Hematopoietic multipotent progenitor cell treated with erythropoietin and hydrocortisone succinate and interleukin-3 and kit ligand, for 6 days (in vitro differentiated cells): ENCODE results near the gene NOSTRIN.
"Not testable (repeated sequence)": the region's sequence is repeated elsewhere in the genome, so short reads cannot be mapped to it uniquely, and the experiment has no call there.

ENCODE experiments used
- DNase-seq: peaks from one replicate; pipeline ENCODE4 v3.0.0-alpha.2; 2015

NOSTRIN gene

GRCh38 chr2:168790226-168790902 lies 12.1 kb upstream of the NOSTRIN start:
- DNase-seq: no peak

- not testable (repeated sequence) for DNase-seq
Measured at GRCh38 chr2:168791140-168791539, 11.3 kb upstream of the NOSTRIN start.

DNA sequence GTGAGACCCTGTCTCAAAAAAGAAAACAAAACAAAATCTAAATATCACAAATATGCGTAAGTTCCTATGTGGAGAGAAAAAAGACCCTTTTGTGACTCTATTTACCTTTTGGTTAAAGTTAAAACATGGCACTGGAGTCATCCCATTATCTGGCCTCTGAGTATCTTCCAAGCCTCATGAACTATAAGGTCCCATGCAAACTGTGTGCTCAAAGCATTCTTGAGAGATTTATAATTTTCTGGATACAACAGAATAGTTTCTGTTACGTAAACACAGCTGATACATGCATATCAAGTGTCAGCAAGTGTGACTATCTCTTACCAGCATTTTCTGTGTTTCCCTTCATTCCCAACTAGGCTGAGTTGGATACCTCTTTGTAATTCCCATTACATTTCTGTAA lies 8.8 kb upstream of the NOSTRIN start:
- no peak for DNase-seq

DNA sequence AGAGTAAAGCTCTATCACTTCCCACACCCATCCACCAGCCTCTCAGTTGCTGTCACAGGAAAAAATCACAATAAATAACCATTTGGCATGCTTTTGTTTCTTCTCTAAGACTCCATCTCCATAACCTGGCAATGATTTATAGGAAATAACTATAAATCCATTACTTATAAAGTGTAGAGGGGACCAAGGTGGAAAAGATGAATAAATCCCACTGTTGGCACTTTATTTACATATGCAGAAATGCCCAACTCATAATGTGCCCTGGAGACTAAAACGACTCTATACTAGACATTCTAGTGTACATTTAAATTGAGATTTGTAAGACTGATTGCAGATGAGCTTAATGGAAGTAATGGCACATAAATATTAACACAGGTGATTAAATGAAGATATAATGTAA lies 7.5 kb upstream of the NOSTRIN start:
- no peak for DNase-seq

GRCh38 chr2:168796090-168796577 lies 6.3 kb upstream of the NOSTRIN start:
- DNase-seq: no peak

DNA sequence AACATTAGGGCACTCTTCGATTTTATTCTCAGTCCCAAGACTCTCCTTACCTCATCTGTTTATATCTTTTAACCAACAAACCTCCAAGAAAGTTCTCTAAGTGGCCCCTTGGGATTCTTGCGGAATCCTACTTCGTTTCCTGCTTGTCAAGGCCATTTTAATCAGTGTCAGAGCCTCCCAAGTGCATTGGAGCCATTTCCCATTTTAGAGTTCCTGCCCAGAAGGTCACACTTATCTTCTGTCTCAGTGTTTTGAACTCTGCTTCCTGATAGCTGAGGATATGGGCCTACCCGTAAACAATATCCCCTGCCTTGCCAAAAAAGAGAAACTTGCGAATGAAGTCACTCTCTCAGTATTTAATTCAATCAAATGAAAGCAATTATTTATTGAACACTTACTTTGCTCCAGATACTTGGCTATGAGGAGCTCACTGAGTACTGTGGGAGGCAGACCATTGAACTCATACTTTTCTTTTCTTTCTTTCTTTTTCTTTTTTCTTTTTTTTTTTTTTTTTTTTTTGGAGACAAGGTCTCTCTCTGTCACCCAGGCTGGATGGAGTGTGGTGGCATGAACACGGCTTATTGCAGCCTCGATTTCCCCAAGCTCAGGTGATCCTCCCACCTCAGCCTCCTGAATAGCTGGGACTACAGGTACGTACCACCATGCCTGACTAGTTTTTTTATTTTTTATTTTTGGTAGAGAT lies 5.7 kb upstream of the NOSTRIN start:
- no peak for DNase-seq

DNA sequence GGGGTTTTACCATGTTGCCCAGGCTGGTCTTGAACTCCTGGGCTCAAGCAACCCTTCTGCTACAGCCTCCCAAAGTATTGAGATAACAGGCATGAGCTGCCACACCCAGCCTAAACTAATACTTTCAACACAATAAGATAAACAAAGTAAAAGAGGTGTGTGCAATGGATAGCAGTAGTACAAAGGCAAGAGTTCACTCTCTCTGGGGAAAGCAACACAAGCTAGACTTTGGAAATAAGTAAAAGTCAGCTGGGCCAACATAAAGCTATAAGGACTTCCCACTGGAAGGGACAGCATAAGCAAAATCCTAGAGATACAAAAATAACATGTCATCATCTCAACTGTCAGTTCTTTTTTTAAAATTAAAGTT lies 5.2 kb upstream of the NOSTRIN start:
- peak; percentile 52 for DNase-seq

GRCh38 chr2:168798076-168798887 lies 4.2 kb upstream of the NOSTRIN start:
- no peak for DNase-seq

- no peak for DNase-seq
Measured at GRCh38 chr2:168798888-168799410, 3.5 kb upstream of the NOSTRIN start.

DNA sequence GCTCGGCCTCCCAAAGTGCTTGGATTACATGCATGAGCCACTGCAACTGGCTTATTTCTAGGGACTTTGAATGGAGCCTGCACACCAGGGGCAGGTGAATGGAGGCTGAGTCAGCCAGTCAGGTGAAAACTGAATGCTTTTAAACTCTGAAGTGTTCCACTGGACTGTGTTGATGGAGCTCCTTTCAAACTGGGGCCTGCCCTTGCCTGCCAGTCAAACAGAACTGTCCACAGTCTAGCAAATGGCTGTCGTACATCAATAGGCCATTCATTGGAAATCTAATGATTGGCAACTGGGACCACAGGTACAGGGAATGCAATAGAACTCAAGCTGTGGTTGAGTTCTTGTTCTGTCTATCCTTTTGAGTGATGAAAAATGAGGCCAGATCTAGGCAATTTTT lies 966 bp upstream of the NOSTRIN start:
- DNase-seq: no peak

DNA sequence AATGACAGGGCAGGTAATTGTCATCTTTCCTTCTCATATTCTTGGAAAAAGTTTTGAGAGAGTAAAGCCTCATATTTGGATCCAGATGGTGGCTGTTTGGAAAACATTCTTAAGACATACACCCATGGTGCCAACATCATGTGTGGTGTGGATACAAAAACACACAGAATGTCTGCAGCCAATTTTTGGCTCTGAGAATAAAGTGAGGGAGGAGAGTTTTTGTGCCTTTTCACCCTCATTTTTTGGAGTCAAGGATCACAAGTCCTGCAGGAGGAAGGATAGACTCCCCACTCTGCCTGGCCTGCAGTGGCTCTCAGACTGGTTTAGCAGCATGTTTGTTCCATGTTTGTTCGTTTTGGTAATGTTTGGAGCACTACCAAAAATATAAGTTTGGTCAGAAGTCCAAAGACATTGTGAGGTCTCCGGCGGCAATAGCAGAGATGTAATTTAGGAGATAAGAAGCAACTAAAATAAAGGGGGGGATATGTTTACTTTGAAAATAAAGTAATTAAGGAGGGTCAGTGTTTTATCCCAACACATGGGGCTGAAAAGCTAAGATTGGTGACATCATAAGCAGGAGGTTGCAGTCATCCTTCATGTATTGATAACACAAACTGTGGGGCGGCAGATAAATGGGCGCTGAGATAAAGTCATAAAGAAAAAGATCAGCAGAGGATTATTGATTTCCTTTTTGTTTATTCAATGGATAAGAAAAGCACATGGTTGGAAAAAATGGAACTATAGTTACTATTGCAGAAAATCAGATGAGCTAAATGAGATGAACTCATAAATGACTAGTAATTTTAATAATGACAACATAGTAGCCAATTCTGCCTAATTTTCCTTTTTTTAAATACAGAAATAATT lies 655 bp downstream of the NOSTRIN start:
- no peak for DNase-seq

- DNase-seq: no peak
Measured at GRCh38 chr2:168804214-168804613, 1.8 kb downstream of the NOSTRIN start.

DNA sequence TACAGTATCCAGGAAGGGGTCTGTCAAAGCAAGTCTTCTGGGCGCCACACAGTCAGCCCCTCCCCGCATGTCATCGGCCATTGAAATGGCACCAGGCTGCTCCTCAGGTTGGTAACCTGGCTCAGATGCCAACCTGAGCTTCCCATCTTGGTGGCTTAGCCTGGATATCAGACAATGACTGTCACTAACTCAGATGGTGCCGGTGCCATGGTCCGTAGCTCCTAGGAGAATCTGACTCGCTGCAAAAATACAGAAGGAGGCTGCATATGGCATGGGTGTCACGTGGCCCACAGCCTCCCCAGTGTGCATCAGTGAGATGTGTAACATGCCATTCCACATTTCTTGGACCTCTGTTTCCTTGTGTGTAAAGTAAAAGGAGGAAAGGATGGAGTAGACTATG lies 3.2 kb downstream of the NOSTRIN start:
- no peak for DNase-seq

DNA sequence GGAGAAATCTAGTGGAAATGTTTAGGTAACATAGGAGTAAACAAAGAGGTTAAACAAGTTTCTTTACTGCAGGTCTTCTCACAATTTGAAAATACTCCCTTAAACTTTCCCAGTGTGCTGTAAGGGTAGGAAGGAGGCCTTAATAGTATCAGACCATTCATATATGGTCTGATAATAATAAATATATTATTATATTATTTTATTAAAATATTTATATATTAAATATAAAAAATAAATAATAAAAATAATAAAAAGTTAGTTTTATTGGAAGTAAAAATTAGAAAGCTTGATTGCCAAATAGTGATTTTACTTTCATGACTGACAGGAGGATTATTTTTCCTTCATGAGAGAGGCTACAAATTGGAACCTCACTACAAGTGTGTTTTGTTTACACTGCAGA lies 7.1 kb downstream of the NOSTRIN start:
- no peak for DNase-seq

- no peak for DNase-seq
Measured at GRCh38 chr2:168810235-168810634, 7.8 kb downstream of the NOSTRIN start.

DNA sequence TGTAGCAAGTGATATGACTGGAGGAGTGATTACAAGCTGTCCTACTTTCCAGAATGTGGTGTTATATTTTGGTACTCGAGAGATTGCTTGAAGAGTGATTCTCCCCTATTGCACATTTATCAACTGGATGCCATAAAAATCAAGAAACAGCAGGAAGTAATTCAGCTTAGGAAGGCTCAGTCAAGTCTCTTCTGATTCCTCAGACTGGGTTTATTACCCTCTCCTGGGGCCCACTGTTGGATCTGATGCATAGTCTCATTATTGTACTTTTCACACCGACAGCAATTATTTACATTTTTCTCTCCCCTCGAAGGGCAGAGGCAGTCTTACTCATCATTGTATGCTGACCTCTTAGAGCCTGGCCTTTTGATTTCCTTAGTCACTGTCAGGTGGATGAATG lies 9.3 kb downstream of the NOSTRIN start:
- no peak for DNase-seq

DNA sequence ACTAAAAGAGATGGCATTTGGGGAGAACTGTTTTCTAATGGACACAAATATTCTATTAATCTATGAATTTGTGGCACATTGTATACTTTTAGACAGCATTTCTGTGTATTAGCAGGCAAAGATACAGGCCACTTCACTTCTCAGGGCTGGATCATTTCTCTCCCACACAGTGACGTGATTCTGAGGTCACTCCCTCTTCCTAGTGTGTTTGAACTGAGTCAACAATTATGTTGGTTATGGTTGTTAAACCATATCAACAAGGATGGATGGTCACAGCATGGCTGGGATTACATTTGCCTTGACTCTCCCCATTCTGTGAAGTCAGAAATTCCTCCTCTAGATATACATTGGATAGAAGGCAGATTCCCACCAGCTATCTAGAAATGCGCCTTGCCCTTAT lies 11.6 kb downstream of the NOSTRIN start:
- no peak for DNase-seq

DNA sequence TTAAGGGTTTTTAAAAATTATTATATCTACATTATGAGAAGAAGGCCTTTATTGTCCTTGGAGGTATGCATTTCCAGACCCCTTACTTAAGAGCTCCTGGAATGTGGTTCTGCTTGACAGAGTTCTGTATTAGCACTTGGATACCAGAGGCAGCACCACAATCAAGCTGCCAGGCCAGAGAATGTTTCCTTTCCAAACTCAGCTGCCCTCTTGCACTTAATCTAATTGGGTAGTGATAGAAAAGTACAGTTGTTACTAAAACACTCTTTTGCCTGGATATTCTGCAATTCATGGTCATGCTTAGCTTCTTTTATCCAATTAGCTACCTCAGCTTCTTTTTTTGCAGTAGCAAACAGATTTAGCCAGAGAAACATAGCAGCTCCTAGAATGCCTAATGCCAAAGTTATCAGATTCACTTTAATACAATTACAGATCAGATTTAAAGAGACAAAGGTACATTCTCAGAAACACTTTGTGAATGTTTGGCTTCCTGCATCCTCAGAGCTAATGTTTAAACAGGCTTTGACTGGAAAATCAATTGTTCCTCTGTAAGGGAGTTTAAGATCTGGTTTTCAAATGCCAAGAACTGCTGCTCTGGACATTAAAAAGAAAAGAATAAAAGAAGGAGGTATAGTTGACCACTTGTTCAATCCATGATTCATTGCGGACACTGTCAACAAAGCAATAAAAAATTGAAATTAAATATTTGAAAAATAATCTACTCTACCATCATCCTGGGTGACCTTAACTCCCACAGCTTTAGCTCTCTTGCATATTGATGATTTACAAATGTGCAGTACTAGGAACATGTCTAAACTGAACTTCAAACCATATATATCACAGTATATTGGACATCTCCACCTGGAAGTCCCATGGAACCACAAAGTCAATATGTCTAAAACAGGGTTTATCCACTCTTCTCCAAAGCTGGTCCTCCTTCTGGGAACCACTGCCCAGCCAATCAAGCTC lies 12.8 kb downstream of the NOSTRIN start:
- DNase-seq: no peak

- no peak for DNase-seq
Measured at GRCh38 chr2:168816369-168816768, 13.9 kb downstream of the NOSTRIN start.

DNA sequence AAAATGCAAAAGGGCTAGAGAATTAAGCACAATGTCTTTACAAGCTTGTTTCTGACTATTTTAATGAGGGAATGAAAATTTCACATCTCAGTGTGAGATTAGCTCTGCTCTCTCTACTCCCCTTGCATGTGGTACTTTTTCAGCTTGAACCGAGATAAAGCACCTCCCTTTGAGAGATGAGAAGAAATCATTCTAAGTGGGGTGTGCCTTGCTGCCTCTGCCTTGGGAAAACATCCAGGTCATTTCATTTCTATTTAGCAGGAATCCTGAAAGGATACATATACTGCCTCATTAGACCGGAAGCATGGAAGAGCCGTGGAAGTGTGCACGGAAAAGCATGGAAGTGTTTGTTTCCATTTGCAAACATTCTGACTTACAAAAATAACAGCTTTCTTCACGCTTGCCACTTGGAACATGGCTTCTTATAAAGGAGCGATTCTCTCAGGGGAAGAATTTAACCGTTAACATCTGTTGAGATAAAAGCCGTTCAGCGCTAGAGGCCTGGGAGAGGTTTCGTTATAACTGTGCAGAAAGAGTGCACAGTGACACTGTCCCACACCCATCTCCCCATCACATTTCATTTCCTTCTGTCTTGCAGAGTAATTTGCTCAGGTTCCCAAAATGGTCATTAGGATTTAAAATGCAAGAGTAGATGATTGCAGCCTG lies 16.7 kb downstream of the NOSTRIN start:
- no peak for DNase-seq
